DND-41 (cell line): Measurements from ENCODE around the gene MDP1.

ENCODE experiments used
- ATAC-seq: fragments of 200-7000 bp; cut with Tn5 transposase; 3 replicates; pipeline ENCODE4 v1.9.1; 2021; ENCODE audit warnings: low read depth; ENCODE audit not compliant: insufficient read depth
- DNase-seq: peaks from one replicate; pipeline ENCODE4 v3.0.0-alpha.2; 2020
- H2AFZ ChIP-seq: 2 replicates; pipeline ENCODE4 v1.6.0; 2012; ENCODE audit warnings: low read depth, low read length
- H3K27ac ChIP-seq: 2 replicates; pipeline ENCODE4 v1.5.1; 2012; ENCODE audit warnings: low read length, inconsistent platforms
- H3K27me3 ChIP-seq: fragments of 200-600 bp; sonication (generic); 2 replicates; pipeline ENCODE4 v1.6.0; 2012; ENCODE audit warnings: low read length, mild to moderate bottlenecking, inconsistent platforms; ENCODE audit not compliant: insufficient read depth, poor library complexity
- H3K36me3 ChIP-seq: 2 replicates; pipeline ENCODE4 v1.5.1; 2012; ENCODE audit warnings: low read length, inconsistent platforms; ENCODE audit not compliant: insufficient read depth
- H3K4me1 ChIP-seq: 2 replicates; pipeline ENCODE4 v1.5.1; 2012; ENCODE audit warnings: mild to moderate bottlenecking, low read length; ENCODE audit not compliant: insufficient read depth
- H3K4me2 ChIP-seq: 2 replicates; pipeline ENCODE4 v1.6.0; 2012; ENCODE audit warnings: mild to moderate bottlenecking, moderate library complexity, low read length, inconsistent platforms; ENCODE audit not compliant: insufficient read depth
- H3K4me3 ChIP-seq, 2 experiments: fragments of 200-600 bp in 1 of 2; shearing (Covaris generic) in 1 of 2; 2 replicates each; pipeline ENCODE4 v1.5.1; 2012 to 2016; ENCODE audit warnings: inconsistent platforms in 2 of 2, low read length in 2 of 2, mild to moderate bottlenecking in 2 of 2, low read depth in 1 of 2, moderate library complexity in 1 of 2
- H3K79me2 ChIP-seq: 2 replicates; pipeline ENCODE4 v1.6.0; 2012; ENCODE audit warnings: low read length, inconsistent platforms; ENCODE audit not compliant: insufficient read depth
- H3K9ac ChIP-seq: 2 replicates; pipeline ENCODE4 v1.6.0; 2012; ENCODE audit warnings: low read depth, mild to moderate bottlenecking, inconsistent platforms, low read length, moderate library complexity
- H3K9me3 ChIP-seq: 2 replicates; pipeline ENCODE4 v1.5.1; 2012; ENCODE audit warnings: low read length, moderate library complexity, mild to moderate bottlenecking, inconsistent platforms; ENCODE audit not compliant: insufficient read depth, severe bottlenecking
- H4K20me1 ChIP-seq: 2 replicates; pipeline ENCODE4 v1.6.0; 2012; ENCODE audit warnings: low read length; ENCODE audit not compliant: insufficient read depth
- CTCF ChIP-seq: IDR thresholded peaks from 2 replicates; pipeline ENCODE4 v1.5.1; 2012; ENCODE audit warnings: borderline replicate concordance, low read length, moderate library complexity, mild to moderate bottlenecking; ENCODE audit not compliant: poor library complexity, severe bottlenecking; ENCODE audit errors: extremely low read depth
- EZH2 ChIP-seq: IDR thresholded peaks from 3 replicates; pipeline ENCODE4 v1.6.1; 2012; ENCODE audit warnings: borderline replicate concordance, low read depth, mild to moderate bottlenecking, moderate library complexity, low read length, inconsistent platforms; ENCODE audit not compliant: severe bottlenecking

Gene MDP1

GRCh38 chr14:24253936-24254335, 38.1 kb upstream of the MDP1 start:
- H3K79me2 ChIP-seq: no peaks in the 10 kb centered on the region
- no peak overlapping the region for H2AFZ ChIP-seq
- H3K36me3 ChIP-seq: no peaks in the 10 kb centered on the region
- no peaks in the 10 kb centered on the region for H3K4me1 ChIP-seq
- no peak for TF ChIP-seq CTCF
- no peak for TF ChIP-seq EZH2
- H3K27ac ChIP-seq: no peak overlapping the region
- no peaks in the 10 kb centered on the region for H3K9me3 ChIP-seq
- no peaks in the 10 kb centered on the region for H3K27me3 ChIP-seq
- H3K4me3 ChIP-seq: no peak overlapping the region
- ATAC-seq: no peak
- H3K4me2 ChIP-seq: no peak overlapping the region
- no peak overlapping the region for H3K9ac ChIP-seq
- no peaks in the 10 kb centered on the region for H4K20me1 ChIP-seq
- no peak for DNase-seq

- H3K36me3 ChIP-seq: no peaks in the 10 kb centered on the region
- no peaks in the 10 kb centered on the region for H3K9me3 ChIP-seq
- no peak overlapping the region for H2AFZ ChIP-seq
- H3K79me2 ChIP-seq: no peaks in the 10 kb centered on the region
- H4K20me1 ChIP-seq: no peaks in the 10 kb centered on the region
- TF ChIP-seq CTCF: no peak
- TF ChIP-seq EZH2: no peak
- no peak overlapping the region for H3K4me2 ChIP-seq
- H3K4me1 ChIP-seq: no peaks in the 10 kb centered on the region
- H3K27ac ChIP-seq: no peak overlapping the region
- no peak overlapping the region for H3K9ac ChIP-seq
- ATAC-seq (no peak), DNase-seq (no peak)
- no peak overlapping the region for H3K4me3 ChIP-seq
- no peaks in the 10 kb centered on the region for H3K27me3 ChIP-seq
Measured at GRCh38 chr14:24252289-24253124, 36.6 kb upstream of the MDP1 start.

GRCh38 chr14:24251880-24252288, 36.0 kb upstream of the MDP1 start:
- no peaks in the 10 kb centered on the region for H3K4me1 ChIP-seq
- no peaks in the 10 kb centered on the region for H3K36me3 ChIP-seq
- H3K79me2 ChIP-seq: no peaks in the 10 kb centered on the region
- no peak for ATAC-seq
- no peaks in the 10 kb centered on the region for H3K9me3 ChIP-seq
- H2AFZ ChIP-seq: no peak overlapping the region
- no peak for DNase-seq
- H3K4me3 ChIP-seq: no peak overlapping the region
- H4K20me1 ChIP-seq: no peaks in the 10 kb centered on the region
- TF ChIP-seq EZH2 (no peak), CTCF (no peak)
- no peak overlapping the region for H3K9ac ChIP-seq
- H3K27me3 ChIP-seq: no peaks in the 10 kb centered on the region
- no peak overlapping the region for H3K27ac ChIP-seq
- H3K4me2 ChIP-seq: no peak overlapping the region
